GM23248 (cell line): ENCODE data around the gene PNPLA2. TPM values are rescaled to one million over a fixed set of nuclear protein-coding genes. Genes with fewer than 3 reads are reported as not detected.
A peak's percentile ranks its signal among the peaks of the same experiment; 100 is the strongest.

ENCODE experiments used
- DNase-seq: peaks from one replicate; pipeline ENCODE4 v3.0.0-alpha.2; 2015
- H2AFZ ChIP-seq: fragments of 200-600 bp; sonication (generic); 2 replicates; pipeline ENCODE4 v1.6.1; 2016; ENCODE audit warnings: antibody characterized with exemption
- H3F3A ChIP-seq: fragments of 200-600 bp; sonication (generic); 2 replicates; pipeline ENCODE4 v1.6.1; 2016; ENCODE audit warnings: mild to moderate bottlenecking, antibody characterized with exemption, mixed run types; ENCODE audit not compliant: insufficient read depth
- H3K27ac ChIP-seq: fragments of 200-600 bp; sonication (generic); 2 replicates; pipeline ENCODE4 v1.5.1; 2016; ENCODE audit warnings: mild to moderate bottlenecking
- H3K27me3 ChIP-seq: fragments of 200-600 bp; sonication (generic); replicated peaks from 2 replicates; pipeline ENCODE4 v1.6.1; 2016; ENCODE audit warnings: mild to moderate bottlenecking; ENCODE audit not compliant: insufficient read depth
- H3K36me3 ChIP-seq: fragments of 200-600 bp; sonication (generic); 2 replicates; pipeline ENCODE4 v1.6.1; 2016; ENCODE audit warnings: low read depth, mild to moderate bottlenecking
- H3K4me1 ChIP-seq: fragments of 200-600 bp; sonication (generic); 2 replicates; pipeline ENCODE4 v1.6.1; 2016; ENCODE audit warnings: mild to moderate bottlenecking; ENCODE audit not compliant: insufficient read depth
- H3K4me2 ChIP-seq: fragments of 200-600 bp; sonication (generic); one replicate; pipeline ENCODE4 v1.6.1; 2016; ENCODE audit warnings: mild to moderate bottlenecking; ENCODE audit not compliant: unreplicated experiment
- H3K4me3 ChIP-seq: fragments of 200-600 bp; sonication (generic); 2 replicates; pipeline ENCODE4 v1.5.1; 2016; ENCODE audit warnings: mild to moderate bottlenecking
- H3K79me2 ChIP-seq: fragments of 200-600 bp; sonication (generic); 2 replicates; pipeline ENCODE4 v1.6.1; 2016; ENCODE audit warnings: mild to moderate bottlenecking; ENCODE audit not compliant: insufficient read depth
- H3K9ac ChIP-seq: fragments of 200-600 bp; sonication (generic); 2 replicates; pipeline ENCODE4 v1.6.1; 2016; ENCODE audit warnings: mild to moderate bottlenecking
- H3K9me2 ChIP-seq: fragments of 200-600 bp; sonication (generic); 2 replicates; pipeline ENCODE4 v1.6.1; 2016; ENCODE audit warnings: mixed run types, mild to moderate bottlenecking, moderate library complexity; ENCODE audit not compliant: insufficient read depth
- H3K9me3 ChIP-seq: fragments of 200-600 bp; sonication (generic); one replicate; pipeline ENCODE4 v1.6.1; 2017; ENCODE audit warnings: low read depth
- H4K20me1 ChIP-seq: fragments of 200-600 bp; sonication (generic); 2 replicates; pipeline ENCODE4 v1.6.0; 2016; ENCODE audit not compliant: insufficient read depth
- EZH2 ChIP-seq: fragments of 200-600 bp; sonication (generic); IDR thresholded peaks from 2 replicates; pipeline ENCODE4 v1.6.1; 2018; ENCODE audit warnings: antibody characterized with exemption, mild to moderate bottlenecking; ENCODE audit not compliant: insufficient read depth, poor library complexity, severe bottlenecking
- EZH2phosphoT487 ChIP-seq: fragments of 200-600 bp; sonication (generic); IDR thresholded peaks from 2 replicates; pipeline ENCODE4 v1.6.1; 2018; ENCODE audit warnings: antibody characterized with exemption, moderate library complexity, mild to moderate bottlenecking, low read depth; ENCODE audit not compliant: insufficient read depth
- WGBS, 2 experiments: methylation state at CpG; one replicate each; pipeline ENCODE4 v1.1.6; 2015 to 2017; ENCODE audit warnings: low lambda C conversion rate in 2 of 2, low coverage in 1 of 2; ENCODE audit errors: missing lambda C conversion rate in 2 of 2; 5-methylcytosine and 5-hydroxymethylcytosine counted together
- in situ Hi-C: fragments of 300-500 bp; cut with MboI; formaldehyde crosslinking; loops from 2 replicates; pipeline ENCODE4 v1.15.0; 2020
- polyA plus RNA-seq: library from polyadenylated mRNA; unstranded; fragments of >200 nt; fragmentation: Nextera tagmentation; extraction: Ambion mirVana; gene quantifications from 2 replicates; pipeline ENCODE4 v1.2.1, GENCODE V29; 2016
- total RNA-seq: library from RNA; depleted of rRNA; stranded (reverse); fragments of >200 nt; shearing (Covaris generic); gene quantifications from 2 replicates; pipeline ENCODE4 v1.2.3, GENCODE V29; 2014

PNPLA2 gene
- total and polyA plus RNA-seq, 2 experiments from 2014 or later = 38.7 to 87.6 TPM

DNA sequence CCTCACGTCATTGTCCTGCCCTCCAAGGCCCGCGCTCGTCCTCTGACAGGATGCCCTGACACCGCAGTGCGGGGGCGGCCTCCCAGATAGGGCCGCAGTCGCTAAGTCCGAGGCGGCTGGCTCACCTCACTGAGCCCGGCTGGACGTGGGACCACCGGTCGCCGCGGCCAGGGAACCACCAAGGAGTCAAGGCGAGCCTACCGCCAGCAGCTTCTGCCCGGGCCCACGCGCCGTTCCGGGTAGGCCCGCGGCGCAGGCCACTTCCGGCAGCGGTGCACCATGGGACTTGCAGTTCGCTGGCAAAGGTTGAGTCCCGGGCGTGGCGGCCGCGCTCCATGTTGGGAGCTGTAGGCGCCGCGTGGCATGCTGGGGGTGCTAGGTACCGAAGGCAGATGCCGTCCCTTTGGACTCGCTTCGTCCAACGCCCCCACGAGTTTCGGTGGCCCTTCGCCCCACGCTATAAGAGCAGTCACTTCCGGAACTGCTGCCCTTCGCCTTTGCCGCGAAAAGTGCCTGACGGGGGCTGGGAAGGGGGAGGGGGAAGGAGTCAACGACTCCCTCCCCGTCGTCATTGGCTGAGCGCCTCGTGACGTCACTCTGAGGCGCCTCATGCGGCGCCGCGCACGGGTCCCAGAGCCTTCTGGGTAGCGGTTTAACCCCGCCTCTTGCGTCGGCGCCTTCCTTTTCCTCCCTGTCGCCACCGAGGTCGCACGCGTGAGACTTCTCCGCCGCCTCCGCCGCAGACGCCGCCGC is 9.3 kb upstream of the PNPLA2 start, which contains the start of gene RPLP2:
TSS of gene RPLP2 (plus strand) at position 681 of the 753 bp plus-strand sequence. CDS start 268 bp downstream, outside the sequence.
- TF ChIP-seq EZH2phosphoT487 (no peak), EZH2 (no peak)
- DNase-seq = peak; percentile 99
- in situ Hi-C loops = no loop called here
- no peaks in the 10 kb centered on the region for H3K9me3 ChIP-seq
- H3K4me1 ChIP-seq = peaks cover 20% of the 10 kb centered on the region
- peak within 1 kb of the TSS; percentile 94 for H3K4me2 ChIP-seq
- H3K4me3 ChIP-seq = peak within 1 kb of the TSS; percentile 86
- no peaks in the 10 kb centered on the region for H3K9me2 ChIP-seq
- H3K79me2 ChIP-seq = peaks cover 63% of the 10 kb centered on the region
- H3K36me3 ChIP-seq = peaks cover 19% of the 10 kb centered on the region
- no peaks in the 10 kb centered on the region; the same call in 1 of the 2 replicates for H4K20me1 ChIP-seq
- peak within 1 kb of the TSS; percentile 95 for H3K9ac ChIP-seq
- H3F3A ChIP-seq = peaks cover 34% of the 10 kb centered on the region
- 1 to 2% methylated on average over 52 to 81 of the region's 81 CpGs for WGBS, 2 experiments
- H3K27ac ChIP-seq = peak within 1 kb of the TSS; percentile 98
- H2AFZ ChIP-seq = peak within 1 kb of the TSS; percentile 76
- no peaks in the 10 kb centered on the region for H3K27me3 ChIP-seq

- Histone ChIP-seq H4K20me1 (no peaks in the 10 kb centered on the region; the same call in 1 of the 2 replicates), H3K36me3 (peaks cover 19% of the 10 kb centered on the region), H3K4me2 (peak overlapping the region; percentile 94), H3K9me3 (no peaks in the 10 kb centered on the region), H3F3A (peaks cover 34% of the 10 kb centered on the region), H3K79me2 (peaks cover 63% of the 10 kb centered on the region), H3K9me2 (no peaks in the 10 kb centered on the region), H3K27me3 (no peaks in the 10 kb centered on the region), H3K4me3 (peak overlapping the region; percentile 86), H3K27ac (peak overlapping the region; percentile 98), H2AFZ (no peak overlapping the region), H3K9ac (peak overlapping the region; percentile 95), H3K4me1 (peaks cover 20% of the 10 kb centered on the region)
- TF ChIP-seq EZH2 = no peak
- TF ChIP-seq EZH2phosphoT487 = no peak
- in situ Hi-C loops = no loop called here
- WGBS, 2 experiments = 1 to 2% methylated on average over 31 to 55 of the region's 55 CpGs
- no peak for DNase-seq
Observed at GRCh38 chr11:810040-810567, 8.6 kb upstream of the PNPLA2 start.

- H3K27me3 ChIP-seq = no peaks in the 10 kb centered on the region
- H3K9me2 ChIP-seq = no peaks in the 10 kb centered on the region
- peak overlapping the region; percentile 94 for H3K4me2 ChIP-seq
- peaks cover 20% of the 10 kb centered on the region for H3K4me1 ChIP-seq
- DNase-seq = peak; percentile 57
- no peaks in the 10 kb centered on the region; the same call in 1 of the 2 replicates for H4K20me1 ChIP-seq
- no peaks in the 10 kb centered on the region for H3K9me3 ChIP-seq
- H3K27ac ChIP-seq = peak overlapping the region; percentile 32; the same call in 1 of the 2 replicates
- H3K36me3 ChIP-seq = peaks cover 19% of the 10 kb centered on the region
- peaks cover 34% of the 10 kb centered on the region for H3F3A ChIP-seq
- peak overlapping the region; percentile 95 for H3K9ac ChIP-seq
- peaks cover 63% of the 10 kb centered on the region for H3K79me2 ChIP-seq
- WGBS, 2 experiments = 69 to 70% methylated on average over 14 of the region's 14 CpGs
- no peak for TF ChIP-seq EZH2phosphoT487
- in situ Hi-C loops = no loop called here
- H3K4me3 ChIP-seq = peak overlapping the region; percentile 86
- H2AFZ ChIP-seq = no peak overlapping the region
Observed at GRCh38 chr11:811446-812245, 7.1 kb upstream of the PNPLA2 start.

- Histone ChIP-seq H3K4me2 (no peak overlapping the region), H3K36me3 (peaks cover 19% of the 10 kb centered on the region)
Observed at GRCh38 chr11:812390-812789, 6.3 kb upstream of the PNPLA2 start.

More at GRCh38 chr11:812390-812789, 6.3 kb upstream of the PNPLA2 start:
- no peaks in the 10 kb centered on the region for H3K9me3 ChIP-seq
- in situ Hi-C loops = no loop called here
- no peaks in the 10 kb centered on the region for H3K9me2 ChIP-seq
- no peak for DNase-seq
- H3F3A ChIP-seq = peaks cover 34% of the 10 kb centered on the region
- H3K79me2 ChIP-seq = peaks cover 55% of the 10 kb centered on the region
- WGBS, 2 experiments = 79 to 84% methylated on average over 3 of the region's 3 CpGs
- H3K4me3 ChIP-seq = no peak overlapping the region
- peaks cover 20% of the 10 kb centered on the region for H3K4me1 ChIP-seq
- no peak overlapping the region for H2AFZ ChIP-seq
- no peak overlapping the region for H3K27ac ChIP-seq
- H3K9ac ChIP-seq = peak overlapping the region; percentile 95; the same call in 1 of the 2 replicates
- TF ChIP-seq EZH2 (no peak), EZH2phosphoT487 (no peak)
- no peaks in the 10 kb centered on the region; the same call in 1 of the 2 replicates for H4K20me1 ChIP-seq
- H3K27me3 ChIP-seq = no peaks in the 10 kb centered on the region
